HG02970 (cell line): ENCODE results near the gene RAB6B.

ENCODE experiments used
- ATAC-seq: cut with Tn5 transposase; IDR thresholded peaks from one replicate; pipeline ENCODE4 v1.9.1; 2021; ENCODE audit warnings: mild to moderate bottlenecking, moderate library complexity, moderate number of reproducible peaks; ENCODE audit not compliant: unreplicated experiment, low FRiP score

The RAB6B gene

DNA sequence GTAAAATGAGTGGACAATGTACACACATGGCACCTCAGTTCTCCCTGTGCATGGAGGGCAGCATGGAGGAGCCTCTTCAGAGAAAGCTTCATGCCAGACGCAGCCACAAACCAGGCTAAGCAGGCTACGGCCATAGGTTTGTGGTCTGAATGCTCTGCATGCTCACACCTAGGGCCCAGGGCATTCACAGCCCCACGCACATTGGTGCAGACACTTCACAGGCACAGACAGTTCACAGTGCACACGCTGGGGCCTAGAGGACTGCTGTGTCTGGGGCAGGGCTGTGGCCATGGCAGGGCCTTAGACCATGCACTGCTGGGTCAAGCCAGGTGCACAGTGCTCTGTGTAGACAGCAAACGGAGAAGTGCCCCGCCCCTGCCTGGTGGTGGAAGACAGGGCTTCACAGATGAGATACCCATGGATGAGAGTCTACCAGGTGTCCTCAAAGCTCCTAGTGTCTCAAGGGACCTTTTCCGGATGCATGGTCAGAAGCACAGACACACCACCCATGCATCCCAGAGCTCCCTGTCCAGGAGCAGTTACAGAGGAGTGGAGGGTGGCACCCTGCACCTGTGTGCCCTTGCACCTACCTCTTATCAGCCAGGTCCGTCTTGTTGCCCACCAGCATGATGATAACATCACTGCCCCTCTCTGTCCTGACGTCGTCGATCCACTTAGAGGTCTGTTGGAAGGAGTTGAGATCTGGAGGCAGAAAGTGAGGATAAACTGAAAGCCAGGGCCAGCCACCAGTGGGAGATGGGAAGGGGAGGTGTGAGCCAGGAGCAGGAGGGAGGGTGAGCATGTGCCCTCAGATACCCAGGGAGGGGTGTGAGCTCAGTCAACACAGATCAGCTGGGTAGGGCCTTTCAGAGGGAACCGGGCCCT, 56.5 kb downstream of the RAB6B start:
- no peak for ATAC-seq

DNA sequence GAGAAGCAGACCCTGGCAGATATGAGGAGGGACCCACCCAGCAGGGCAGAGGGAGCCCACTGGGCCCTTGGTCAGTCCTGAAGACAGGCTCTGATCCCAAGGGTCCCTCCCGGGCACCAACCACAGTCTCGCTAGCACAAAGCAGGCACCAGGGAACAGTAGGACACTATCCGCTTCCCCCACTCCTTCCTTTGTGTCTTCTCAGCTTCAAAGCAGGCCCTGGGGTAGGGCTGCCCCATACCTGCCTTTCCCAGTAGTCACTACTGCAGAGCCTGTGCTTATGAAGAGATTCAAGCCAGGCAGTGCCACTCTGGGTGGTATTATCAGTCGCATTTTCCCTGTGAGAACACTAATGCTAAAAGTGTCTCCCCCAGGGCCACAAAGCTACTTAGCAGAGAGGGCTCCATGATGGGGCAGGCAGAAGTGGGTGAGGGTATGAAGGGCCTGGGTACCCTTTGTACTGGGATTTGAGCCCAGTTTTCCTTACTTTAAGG, 57.3 kb downstream of the RAB6B start:
- no peak for ATAC-seq

- no peak for ATAC-seq
Measured at GRCh38 chr3:133837487-133838295, 58.0 kb downstream of the RAB6B start.

GRCh38 chr3:133836497-133837158, 59.1 kb downstream of the RAB6B start:
- ATAC-seq: no peak

- ATAC-seq: no peak
Measured at GRCh38 chr3:133835961-133836360, 59.7 kb downstream of the RAB6B start.

- no peak for ATAC-seq
Measured at GRCh38 chr3:133835418-133835743, 60.3 kb downstream of the RAB6B start.

- ATAC-seq: no peak
Measured at GRCh38 chr3:133834621-133835417, 60.9 kb downstream of the RAB6B start.

DNA sequence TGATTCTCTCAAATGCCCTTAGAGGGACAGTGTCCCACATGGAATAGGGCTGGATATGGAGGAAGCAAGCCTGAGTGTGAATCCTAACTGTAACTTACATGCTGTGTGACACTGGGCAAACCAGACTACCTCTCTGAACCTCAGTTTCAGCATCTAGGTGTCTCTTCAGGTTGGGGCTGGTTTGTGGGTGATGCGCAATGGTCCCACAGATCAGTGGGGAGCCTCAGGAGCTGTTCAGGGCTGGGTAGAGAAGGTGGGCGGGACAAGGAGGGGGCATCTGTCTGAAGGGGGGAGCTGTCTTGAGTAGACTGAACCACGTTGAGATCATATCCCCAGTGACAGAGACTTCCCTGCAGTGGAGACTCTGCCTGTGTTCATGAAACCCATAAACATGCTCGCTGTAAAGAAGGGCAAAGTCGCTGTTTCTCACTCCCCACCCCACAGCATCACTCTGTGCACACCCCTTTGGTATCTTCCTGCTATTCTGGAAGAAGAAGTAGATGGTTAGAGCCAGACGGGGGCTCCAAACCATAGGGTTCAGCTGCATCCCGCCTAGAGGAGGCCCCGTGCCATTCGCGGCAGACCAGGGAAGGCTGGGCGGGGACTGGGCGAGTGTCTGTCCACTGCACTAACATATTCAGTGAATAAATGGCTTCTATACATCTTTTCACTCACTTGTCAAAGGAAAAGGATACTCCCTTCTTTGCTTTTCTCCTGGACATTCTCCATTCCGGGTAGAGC, 61.6 kb downstream of the RAB6B start:
- ATAC-seq: no peak

- ATAC-seq: no peak
Measured at GRCh38 chr3:133833267-133833666, 62.4 kb downstream of the RAB6B start.

- ATAC-seq: no peak
Measured at GRCh38 chr3:133832802-133833144, 62.9 kb downstream of the RAB6B start.

DNA sequence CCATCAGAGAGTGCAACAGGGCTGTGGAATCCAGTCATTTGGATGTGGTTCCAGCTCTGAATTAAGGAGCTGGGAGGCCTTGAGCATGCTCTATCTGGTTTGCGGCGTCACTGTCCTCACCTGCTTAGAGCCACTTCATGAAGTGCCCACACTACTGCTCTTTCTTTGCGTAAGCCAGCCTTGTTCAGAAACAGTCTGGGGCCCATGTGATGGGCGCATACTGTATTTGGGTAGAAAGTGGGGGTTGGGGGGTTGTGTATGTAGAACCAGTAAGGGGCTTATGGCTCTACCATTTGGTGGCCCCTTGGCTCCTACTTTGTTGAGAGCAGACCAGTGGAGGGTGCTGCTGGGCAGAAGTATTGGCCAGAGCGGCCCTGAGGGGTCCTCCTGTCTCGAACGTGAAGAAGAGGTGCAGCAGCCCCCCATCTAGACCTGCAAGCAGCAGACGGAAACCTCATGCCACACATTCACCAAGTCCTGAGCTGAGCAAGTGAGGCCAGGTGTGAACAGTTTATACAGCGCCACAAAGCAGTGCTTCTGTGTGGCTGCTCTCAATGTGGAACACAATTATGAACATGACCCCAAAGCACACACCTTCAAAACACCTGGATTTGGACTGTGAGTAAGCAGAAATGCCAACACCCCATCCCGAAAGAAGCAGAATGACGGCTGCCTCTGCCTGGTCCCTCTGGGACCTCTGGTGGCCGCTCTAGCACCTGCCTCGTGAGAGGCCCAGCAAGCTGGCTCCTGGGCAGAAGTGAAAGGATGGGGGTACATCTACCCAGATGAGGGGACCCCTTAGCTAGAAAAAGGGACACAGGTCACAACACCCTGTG, 63.5 kb downstream of the RAB6B start:
- ATAC-seq: no peak

- no peak for ATAC-seq
Measured at GRCh38 chr3:133830071-133830470, 65.6 kb downstream of the RAB6B start.

DNA sequence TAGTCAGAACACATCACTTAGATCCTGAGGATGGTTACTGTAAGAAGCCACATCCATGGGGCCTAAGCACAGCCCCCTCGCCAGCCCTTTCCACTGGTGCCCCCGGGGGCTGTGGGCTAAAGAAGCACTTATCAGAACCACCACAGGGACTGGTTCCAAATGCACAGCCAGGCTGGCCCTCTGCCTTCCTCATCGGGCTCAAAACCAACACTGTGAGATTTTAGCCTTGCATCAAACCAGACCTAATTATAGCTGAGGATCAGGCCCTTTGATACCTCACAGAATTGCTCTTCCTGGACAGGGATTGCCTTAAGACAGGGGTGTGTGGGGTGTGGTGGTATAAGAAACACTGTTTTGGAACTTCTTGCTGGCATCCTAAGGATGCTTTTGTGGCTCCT, 66.4 kb downstream of the RAB6B start:
- no peak for ATAC-seq

DNA sequence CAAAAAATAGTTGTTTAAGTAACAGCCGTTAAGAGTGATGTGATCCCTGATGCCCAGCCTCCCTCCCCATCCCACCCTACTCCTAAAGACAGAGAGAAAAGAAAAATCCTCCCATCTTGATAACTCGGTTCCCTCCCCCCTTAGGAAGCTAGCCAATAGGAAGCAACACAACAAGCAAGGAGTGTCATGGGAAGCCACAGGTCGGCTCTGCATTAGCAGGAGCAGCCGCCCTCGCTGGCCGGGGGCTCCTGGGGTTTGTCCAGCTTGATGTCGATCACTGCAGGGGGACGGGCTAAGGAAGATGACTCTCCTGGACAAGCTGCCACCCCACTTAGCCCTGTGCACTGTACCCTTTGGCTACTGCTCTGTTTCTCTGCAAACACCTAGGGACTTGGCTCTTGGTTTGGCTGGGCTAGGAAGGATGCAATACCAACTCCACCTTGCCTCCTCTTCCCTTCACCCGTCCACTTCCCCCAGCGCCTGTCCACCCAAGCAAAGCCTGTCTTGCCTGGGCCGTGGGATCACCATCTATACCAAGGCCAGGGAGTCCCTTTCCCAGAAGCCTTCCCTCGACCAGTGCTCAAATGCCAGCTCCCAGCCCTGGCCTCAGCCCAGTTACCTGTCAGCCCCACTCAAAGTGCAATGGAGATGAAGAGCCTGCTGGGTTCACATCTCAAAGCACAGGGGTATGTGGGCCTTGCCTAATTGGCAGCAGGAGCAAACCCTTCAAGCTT, 66.9 kb downstream of the RAB6B start:
- ATAC-seq: no peak

DNA sequence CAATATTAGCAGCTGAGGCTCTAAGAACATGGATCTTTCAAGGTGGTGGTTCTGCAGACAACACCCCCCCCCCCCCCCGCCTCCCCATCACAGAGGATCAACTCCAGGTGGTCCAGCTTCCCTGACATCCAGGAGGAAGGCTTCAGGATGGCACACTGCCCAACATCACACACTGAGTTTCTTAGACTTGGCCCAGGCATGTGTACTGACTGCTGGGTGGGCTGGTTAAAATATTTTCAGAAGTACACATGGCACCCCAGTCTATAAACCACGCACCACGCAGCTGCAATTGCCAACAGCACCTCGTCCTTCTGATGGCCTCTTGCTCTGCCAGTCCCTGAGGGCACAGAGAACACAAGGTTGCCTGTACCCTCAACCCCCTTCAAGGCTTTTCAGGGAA, 68.0 kb downstream of the RAB6B start:
- ATAC-seq: no peak

DNA sequence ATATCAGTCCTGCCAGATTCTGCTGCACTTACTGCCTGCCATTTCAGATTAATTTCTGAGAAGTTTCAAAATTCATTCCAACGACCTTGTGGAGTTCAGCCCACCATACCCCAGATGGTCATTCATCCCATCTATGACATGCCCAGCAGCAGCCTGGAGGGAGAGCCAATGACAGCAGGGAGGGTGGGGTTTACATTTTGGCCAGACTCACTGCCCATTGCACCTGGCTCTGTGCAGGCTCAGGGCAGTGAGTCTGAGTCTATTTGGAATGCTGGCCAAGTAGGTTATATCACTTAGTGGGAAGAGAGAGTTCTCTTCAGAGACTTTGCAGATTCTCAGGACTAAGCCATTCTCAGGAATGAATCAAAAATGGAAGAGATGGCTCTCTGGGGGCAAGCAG, 68.5 kb downstream of the RAB6B start:
- no peak for ATAC-seq

GRCh38 chr3:133825969-133826727, 69.5 kb downstream of the RAB6B start:
- ATAC-seq: no peak
